Neural crest cell (in vitro differentiated cells): ENCODE results near the gene PCSK5. TPM values are rescaled to one million over a fixed set of nuclear protein-coding genes. Genes with fewer than 3 reads are reported as not detected.

Source experiments
- DNase-seq: peaks from one replicate; pipeline ENCODE4 v3.0.0; 2021; ENCODE audit warnings: low read depth, mixed read lengths, low spot score
- H3K27ac Mint-ChIP-seq: one replicate; pipeline ENCODE4 v1.8.0; 2021; ENCODE audit warnings: mild to moderate bottlenecking, mixed read lengths; ENCODE audit not compliant: unreplicated experiment
- H3K27me3 Mint-ChIP-seq: 2 replicates; pipeline ENCODE4 v1.8.0; 2021; ENCODE audit warnings: low read depth, mild to moderate bottlenecking, mixed read lengths
- H3K36me3 Mint-ChIP-seq: 2 replicates; pipeline ENCODE4 v1.8.0; 2021; ENCODE audit warnings: low read depth, mild to moderate bottlenecking, mixed read lengths
- H3K4me1 Mint-ChIP-seq: 2 replicates; pipeline ENCODE4 v1.8.0; 2021; ENCODE audit warnings: mixed read lengths
- H3K4me3 Mint-ChIP-seq: one replicate; pipeline ENCODE4 v1.8.0; 2021; ENCODE audit warnings: mild to moderate bottlenecking, mixed read lengths
- H3K9me3 Mint-ChIP-seq: 2 replicates; pipeline ENCODE4 v1.8.0; 2021; ENCODE audit warnings: mixed read lengths
- CTCF ChIP-seq: fragments of 200-600 bp; sonication (generic); conservative IDR thresholded peaks from 2 replicates; pipeline ENCODE4 v1.5.0; 2021; ENCODE audit warnings: antibody characterized with exemption, mild to moderate bottlenecking
- total RNA-seq: library from RNA; stranded (reverse); gene quantifications from 2 replicates; pipeline ENCODE4 v1.2.1, GENCODE V29; 2021

Gene PCSK5
- total RNA-seq, 1 donor from 2014 or later, result 3.1 TPM

- no peak for TF ChIP-seq CTCF
- no peaks in the 10 kb centered on the region for H3K4me1 Mint-ChIP-seq
Observed at GRCh38 chr9:76013809-76014208, 123.3 kb downstream of the PCSK5 start.

DNA sequence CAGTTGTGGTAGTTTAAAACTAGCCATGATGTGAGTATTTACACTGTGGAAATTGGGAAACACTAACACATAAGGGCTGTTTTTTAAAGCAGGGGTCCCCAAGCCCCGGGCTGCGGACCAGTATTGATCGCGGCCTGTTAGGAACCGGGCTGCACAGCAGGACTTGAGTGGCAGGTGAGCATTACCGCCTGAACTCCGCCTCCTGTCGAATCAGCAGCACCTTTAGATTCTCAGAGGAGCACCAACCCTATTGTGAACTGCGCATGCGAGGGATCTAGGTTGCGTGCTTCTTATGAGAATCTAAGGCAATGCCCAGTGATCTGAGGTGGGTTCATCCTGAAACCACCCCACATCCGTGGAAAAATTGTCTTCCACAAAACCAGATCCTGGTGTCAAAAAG lies 127.8 kb downstream of the PCSK5 start:
- Mint-ChIP-seq H3K4me3 (no peak overlapping the region), H3K36me3 (no peaks in the 10 kb centered on the region), H3K4me1 (peaks cover 14% of the 10 kb centered on the region), H3K9me3 (no peaks in the 10 kb centered on the region), H3K27me3 (no peaks in the 10 kb centered on the region), H3K27ac (no peak overlapping the region)
- DNase-seq, result no peak
- TF ChIP-seq CTCF, result no peak

More at GRCh38 chr9:76013809-76014208, 123.3 kb downstream of the PCSK5 start:
- Mint-ChIP-seq H3K27ac (no peak overlapping the region), H3K27me3 (no peaks in the 10 kb centered on the region), H3K36me3 (no peaks in the 10 kb centered on the region), H3K9me3 (no peaks in the 10 kb centered on the region), H3K4me3 (no peak overlapping the region)
- no peak for DNase-seq

GRCh38 chr9:76018761-76019160 lies 128.3 kb downstream of the PCSK5 start:
- Mint-ChIP-seq H3K27ac (no peak overlapping the region), H3K36me3 (no peaks in the 10 kb centered on the region), H3K27me3 (no peaks in the 10 kb centered on the region), H3K4me1 (peaks cover 20% of the 10 kb centered on the region), H3K4me3 (no peak overlapping the region), H3K9me3 (no peaks in the 10 kb centered on the region)
- no peak for TF ChIP-seq CTCF
- no peak for DNase-seq

- Mint-ChIP-seq H3K9me3 (no peaks in the 10 kb centered on the region), H3K36me3 (no peaks in the 10 kb centered on the region), H3K4me1 (peaks cover 30% of the 10 kb centered on the region), H3K4me3 (no peak overlapping the region), H3K27ac (no peak overlapping the region), H3K27me3 (no peaks in the 10 kb centered on the region)
- no peak for TF ChIP-seq CTCF
- DNase-seq, result no peak
Observed at GRCh38 chr9:76020652-76021051, 130.2 kb downstream of the PCSK5 start.

- TF ChIP-seq CTCF, result no peak
- no peaks in the 10 kb centered on the region for H3K9me3 Mint-ChIP-seq
- no peak overlapping the region for H3K4me3 Mint-ChIP-seq
- H3K4me1 Mint-ChIP-seq, result peaks cover 30% of the 10 kb centered on the region
- DNase-seq, result no peak
- no peak overlapping the region for H3K27ac Mint-ChIP-seq
- no peaks in the 10 kb centered on the region for H3K27me3 Mint-ChIP-seq
- no peaks in the 10 kb centered on the region for H3K36me3 Mint-ChIP-seq
Observed at GRCh38 chr9:76022317-76022716, 131.8 kb downstream of the PCSK5 start.

DNA sequence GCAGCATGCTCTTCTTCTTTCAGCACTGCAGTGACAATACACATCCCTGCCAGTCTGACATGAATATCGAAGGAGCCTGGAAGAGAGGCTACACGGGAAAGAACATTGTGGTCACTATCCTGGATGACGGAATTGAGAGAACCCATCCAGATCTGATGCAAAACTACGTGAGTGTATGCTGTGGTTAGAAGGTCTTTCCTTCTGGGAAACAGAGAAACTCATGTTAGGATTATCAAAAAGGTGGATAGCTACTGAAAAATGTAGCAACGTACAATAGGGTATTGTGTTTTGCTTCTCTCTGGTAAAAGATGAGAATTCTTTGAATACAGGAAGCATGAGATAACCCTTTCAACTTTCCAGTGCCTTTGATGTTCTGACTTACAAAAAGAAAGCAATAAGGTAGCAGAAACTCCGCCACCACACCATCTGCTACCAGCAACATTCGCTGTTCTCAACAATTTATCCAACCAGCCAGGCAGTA lies 133.3 kb downstream of the PCSK5 start:
- no peaks in the 10 kb centered on the region for H3K36me3 Mint-ChIP-seq
- DNase-seq, result no peak
- no peaks in the 10 kb centered on the region for H3K27me3 Mint-ChIP-seq
- H3K27ac Mint-ChIP-seq, result no peak overlapping the region
- peaks cover 30% of the 10 kb centered on the region for H3K4me1 Mint-ChIP-seq
- no peak overlapping the region for H3K4me3 Mint-ChIP-seq
- TF ChIP-seq CTCF, result no peak
- no peaks in the 10 kb centered on the region for H3K9me3 Mint-ChIP-seq
